ENCODE results near the gene ADGRF4.

ADGRF4 gene

DNA sequence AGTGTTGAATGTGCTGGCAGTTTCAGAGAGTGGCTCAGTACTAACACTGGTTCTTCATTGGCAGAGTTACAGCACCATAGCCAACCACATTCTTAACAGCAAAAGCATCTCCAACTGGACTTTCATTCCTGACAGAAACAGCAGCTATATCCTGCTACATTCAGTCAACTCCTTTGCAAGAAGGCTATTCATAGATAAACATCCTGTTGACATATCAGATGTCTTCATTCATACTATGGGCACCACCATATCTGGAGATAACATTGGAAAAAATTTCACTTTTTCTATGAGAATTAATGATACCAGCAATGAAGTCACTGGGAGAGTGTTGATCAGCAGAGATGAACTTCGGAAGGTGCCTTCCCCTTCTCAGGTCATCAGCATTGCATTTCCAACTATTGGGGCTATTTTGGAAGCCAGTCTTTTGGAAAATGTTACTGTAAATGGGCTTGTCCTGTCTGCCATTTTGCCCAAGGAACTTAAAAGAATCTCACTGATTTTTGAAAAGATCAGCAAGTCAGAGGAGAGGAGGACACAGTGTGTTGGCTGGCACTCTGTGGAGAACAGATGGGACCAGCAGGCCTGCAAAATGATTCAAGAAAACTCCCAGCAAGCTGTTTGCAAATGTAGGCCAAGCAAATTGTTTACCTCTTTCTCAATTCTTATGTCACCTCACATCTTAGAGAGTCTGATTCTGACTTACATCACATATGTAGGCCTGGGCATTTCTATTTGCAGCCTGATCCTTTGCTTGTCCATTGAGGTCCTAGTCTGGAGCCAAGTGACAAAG is 17.0 kb upstream of the ADGRF4 start:
- DNase-seq (ENCODE audit: low read depth), result no peak

DNA sequence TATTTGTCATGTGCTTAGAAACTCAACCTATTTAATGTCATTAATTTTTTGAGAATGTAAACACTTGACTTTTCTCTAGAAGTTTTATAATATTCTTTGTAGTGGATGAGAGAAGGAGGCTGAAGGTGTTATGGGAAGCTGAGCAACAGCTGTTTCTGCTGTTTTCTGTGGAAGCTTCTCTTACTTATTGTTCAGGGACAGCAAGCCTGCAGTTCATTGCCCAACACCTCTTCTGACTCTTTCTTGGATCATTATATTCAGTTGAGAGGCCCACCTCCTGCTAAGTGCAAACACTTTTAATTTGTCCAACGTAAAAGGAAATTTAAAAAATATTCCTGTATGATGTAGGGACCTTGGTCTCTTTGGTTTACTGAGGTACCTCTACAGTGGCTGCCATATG is 12.0 kb upstream of the ADGRF4 start:
- no peak for DNase-seq (ENCODE audit: low read depth)

DNA sequence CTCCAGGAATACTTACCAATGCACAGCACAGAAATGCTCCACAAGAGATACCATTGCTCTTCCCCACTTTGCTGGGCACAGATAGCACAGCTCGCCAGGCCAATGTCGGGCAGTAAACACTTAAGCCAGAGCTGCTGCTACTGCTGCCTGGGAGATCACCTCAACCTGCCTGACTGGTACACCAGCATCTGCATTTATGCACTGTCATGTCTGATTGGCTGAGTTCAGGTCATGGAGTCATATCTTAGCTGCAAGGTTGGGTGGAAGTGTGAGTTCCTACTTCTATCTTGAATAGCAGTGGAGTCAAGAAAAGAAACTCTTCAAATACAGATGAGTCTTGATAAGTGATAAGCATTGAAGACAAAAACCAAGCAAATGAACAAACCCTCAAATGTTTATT is 10.9 kb upstream of the ADGRF4 start:
- DNase-seq (ENCODE audit: low read depth), result no peak

DNA sequence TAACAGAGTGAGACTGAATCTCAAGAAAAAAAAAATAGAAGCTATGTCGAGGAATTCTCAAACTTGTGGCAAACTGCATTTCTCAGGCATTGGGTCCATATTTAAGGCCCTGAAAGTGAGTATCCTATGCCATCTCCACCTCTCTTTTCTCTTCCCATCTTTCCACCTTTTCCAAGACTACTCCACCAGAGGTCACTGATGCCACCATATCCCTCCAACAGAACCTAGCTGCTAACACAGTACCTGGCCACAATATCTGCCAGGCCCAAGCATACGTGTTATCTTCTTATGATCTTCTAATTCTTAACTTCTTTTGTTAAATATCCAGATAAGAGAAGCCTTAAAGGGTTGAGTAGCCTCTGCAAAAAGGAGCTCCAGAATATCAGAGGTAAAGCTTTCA is 8.2 kb upstream of the ADGRF4 start:
- no peak for DNase-seq (ENCODE audit: low read depth)

DNA sequence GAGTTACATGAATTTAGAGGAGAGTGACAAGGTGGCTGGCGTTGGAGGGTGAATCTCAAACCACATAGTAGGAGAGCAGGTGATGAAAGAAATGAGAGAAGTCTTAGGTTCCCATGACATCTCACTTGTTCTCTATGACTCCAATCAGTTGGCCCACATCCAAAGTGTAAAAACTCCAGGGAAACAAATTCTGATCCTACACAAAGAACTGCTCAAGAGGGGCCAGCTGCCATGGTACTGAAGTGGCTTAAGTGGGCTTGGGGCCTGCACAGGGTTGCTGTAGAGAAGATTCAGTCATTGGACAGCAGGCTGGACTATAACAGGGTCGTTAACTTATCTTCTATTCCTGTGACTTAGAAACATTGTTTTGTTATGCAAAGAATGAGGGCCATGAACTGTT is 7.6 kb upstream of the ADGRF4 start:
- DNase-seq (ENCODE audit: low read depth), result no peak

DNA sequence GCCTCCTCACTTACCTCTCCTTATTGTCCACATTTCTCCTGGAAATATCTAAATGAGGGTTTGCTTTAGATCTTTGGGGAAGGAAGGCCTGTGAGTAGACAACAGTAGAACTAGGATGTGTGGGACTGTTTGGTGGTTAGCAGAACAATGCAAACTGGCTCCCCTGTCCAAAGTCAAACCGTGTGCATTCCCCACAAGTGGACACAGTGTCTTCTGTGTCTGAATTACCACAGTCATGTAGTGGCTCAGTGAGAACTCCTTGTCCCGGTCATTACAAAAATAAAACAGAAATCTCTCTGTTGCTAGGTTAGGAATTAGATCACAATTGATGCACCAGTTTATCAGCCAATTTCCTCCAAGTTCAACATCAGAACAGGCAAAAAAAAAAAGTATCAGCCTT is 455 bp upstream of the ADGRF4 start:
- DNase-seq (ENCODE audit: low read depth), result no peak

DNA sequence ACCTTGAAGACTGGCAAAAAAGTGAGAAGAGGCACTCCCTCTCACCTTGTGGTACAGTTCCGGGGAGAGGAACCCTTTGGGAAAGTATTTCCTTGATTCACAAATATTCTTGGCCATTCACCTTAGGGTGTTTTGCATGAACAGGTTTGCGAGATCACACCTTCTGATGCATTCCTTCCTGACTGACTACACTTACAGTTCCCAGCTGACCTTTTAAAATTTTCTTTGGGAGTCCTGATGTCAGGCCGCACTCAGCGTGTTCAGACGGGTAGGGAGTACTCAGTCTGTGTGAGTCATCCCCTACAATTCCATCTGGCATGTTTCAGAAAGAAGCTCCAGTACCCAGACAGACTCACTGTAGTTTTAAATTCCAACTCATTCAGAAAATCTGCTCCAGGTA is 1.7 kb downstream of the ADGRF4 start:
- DNase-seq (ENCODE audit: low read depth), result no peak

DNA sequence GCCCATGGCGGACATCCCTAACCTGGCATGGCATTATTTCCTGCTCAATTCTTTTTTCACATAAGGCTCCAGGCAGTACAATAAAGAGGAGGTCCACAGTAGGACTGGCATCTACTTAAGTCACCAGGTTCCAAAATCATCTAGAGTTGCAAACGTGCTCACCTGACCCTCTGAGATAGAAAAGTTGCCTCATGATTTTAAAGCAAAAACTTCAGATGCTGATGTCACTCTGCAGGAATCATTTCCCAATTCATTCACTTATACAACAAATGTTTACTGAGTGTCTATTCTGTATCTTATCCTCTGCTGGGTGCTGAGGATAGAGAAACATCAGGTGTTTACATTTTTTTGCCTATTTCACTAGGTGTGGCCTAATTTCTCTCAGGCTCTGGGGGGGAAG is 2.2 kb downstream of the ADGRF4 start:
- DNase-seq (ENCODE audit: low read depth), result no peak

DNA sequence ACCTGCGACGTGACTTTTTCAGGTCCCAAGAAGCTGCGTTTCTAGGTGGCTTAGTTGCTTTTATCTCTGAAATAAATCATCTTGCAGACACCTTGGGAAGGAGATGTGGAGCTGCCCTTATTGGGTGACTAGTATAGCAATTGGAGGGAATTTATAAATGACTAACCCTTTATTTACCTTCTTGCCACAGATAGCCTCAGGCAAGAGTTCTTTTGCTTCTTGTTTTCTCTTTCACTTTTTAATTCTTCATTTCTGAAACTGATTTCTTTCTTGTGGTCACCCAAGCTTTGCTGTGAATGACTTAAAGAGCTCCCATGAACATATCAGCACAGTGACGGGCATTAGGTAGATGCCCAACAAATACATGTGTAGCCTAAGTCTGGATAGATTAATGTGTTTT is 3.0 kb downstream of the ADGRF4 start:
- no peak for DNase-seq (ENCODE audit: low read depth)

DNA sequence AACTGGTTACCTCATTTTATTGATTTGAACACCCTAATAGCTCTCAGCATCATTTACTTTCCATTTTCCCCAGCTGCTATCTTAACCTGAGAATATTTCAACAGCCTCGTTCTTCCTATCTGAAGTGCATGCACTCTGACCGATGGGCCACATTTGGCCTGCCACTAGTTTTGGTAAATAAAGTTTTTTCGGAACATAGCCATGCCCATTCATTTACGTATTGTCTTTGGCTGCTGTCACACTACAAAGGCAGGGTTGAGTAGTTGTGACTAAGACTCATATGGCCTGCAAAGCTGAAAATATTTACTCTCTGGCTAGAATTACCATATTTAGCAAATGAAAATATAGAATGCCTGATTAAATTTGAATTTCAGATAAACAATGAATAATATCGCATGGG is 10.8 kb downstream of the ADGRF4 start:
- DNase-seq (ENCODE audit: low read depth), result no peak

DNA sequence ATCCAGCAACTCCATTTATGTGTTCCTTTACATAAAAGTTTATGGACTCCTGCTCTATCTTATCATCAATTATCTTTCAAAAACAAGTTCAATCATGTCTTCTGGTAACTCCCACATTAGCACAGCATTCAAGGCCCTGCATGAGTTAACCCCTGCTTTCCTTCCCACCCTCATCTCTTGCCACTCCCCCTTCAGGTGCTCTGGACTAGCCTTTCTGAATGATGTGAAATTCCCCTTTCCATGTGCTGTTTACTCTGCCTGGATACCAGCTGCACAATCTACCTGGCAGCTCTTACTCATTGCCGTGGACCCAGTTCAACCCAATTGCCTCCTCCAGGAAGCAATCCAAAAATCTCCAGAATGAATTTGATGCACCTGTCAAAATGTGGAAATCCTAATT is 11.9 kb downstream of the ADGRF4 start:
- no peak for DNase-seq (ENCODE audit: low read depth)

DNA sequence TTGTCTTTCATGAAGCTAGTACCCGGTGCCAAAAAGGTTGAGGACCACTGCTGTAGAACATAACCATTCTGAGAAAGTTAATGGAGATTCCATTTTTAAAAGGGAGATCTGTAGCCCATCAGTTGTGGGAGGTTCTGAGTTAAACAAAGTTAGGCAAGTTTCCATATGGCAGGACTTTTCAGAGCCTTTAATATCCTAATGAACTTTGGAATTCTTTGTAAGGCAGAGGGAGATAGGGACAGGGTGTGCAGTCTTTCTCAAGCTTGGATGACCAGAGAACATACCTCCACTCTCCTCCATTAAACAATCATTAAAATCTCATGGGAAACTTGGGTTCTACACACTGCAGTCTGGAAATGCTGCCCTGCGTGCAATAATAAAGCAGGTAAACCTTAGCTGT is 14.8 kb downstream of the ADGRF4 start:
- no peak for DNase-seq (ENCODE audit: low read depth)

DNA sequence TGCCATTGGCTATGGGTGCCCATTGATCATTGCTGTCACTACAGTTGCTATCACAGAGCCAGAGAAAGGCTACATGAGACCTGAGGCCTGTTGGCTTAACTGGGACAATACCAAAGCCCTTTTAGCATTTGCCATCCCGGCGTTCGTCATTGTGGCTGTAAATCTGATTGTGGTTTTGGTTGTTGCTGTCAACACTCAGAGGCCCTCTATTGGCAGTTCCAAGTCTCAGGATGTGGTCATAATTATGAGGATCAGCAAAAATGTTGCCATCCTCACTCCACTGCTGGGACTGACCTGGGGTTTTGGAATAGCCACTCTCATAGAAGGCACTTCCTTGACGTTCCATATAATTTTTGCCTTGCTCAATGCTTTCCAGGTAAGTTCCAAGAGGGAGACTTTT is 16.4 kb downstream of the ADGRF4 start:
- no peak for DNase-seq (ENCODE audit: low read depth)

DNA sequence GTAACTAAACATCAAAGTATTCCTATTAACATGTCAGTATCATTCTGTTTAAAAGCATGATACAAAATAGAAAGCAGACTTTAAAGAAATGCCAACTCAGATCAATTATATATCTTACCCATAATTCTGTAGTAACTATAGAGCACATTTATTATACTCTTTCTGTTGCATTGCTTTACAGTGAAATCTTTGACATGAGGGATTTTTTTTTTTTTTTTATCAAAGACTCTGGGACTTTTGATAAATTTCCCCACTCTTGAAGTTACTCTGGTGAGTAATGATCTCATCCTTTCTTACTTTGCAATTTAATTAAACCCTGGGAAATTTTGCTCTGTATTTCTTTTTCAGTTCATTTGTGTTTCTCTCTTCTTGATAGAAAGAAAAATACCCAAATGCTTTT is 17.4 kb downstream of the ADGRF4 start:
- DNase-seq (ENCODE audit: low read depth), result no peak

DNA sequence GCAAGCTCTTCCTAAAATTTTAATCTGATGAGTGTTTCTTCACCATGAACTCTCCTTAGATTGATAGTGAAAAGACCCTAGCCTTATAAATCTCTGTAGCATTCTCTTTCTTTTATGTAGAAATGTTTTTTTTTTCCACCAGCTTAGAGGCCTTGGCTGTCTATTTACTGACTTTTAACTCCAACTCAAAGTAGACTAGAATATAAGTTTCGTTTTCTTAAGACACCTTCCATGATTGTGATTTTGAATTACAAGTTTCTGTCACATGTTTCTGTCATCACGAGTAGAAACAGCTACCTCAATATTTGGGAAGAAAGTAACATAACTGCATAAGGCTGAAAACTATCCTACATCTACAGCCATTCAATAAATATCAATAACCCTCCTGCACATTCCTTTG is 17.8 kb downstream of the ADGRF4 start:
- no peak for DNase-seq (ENCODE audit: low read depth)

DNA sequence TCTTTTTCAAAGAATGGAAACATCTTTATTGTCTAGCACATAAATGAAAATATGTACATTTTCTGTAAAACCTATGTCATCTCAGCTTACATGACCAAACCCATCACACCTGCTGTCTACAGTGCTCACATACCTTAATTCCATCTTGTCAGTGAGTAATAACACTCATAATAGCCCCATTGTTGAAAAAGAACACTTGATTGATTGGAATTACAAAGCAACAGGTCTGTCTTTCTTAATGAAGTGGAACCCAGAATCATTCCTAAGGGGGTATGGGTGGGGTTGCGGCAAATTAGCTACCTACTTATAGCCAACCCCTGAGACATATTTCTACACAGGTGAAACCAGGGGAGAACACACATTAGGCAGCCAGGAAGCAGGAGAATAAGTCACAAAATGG is 20.2 kb downstream of the ADGRF4 start:
- DNase-seq (ENCODE audit: low read depth), result no peak

DNA sequence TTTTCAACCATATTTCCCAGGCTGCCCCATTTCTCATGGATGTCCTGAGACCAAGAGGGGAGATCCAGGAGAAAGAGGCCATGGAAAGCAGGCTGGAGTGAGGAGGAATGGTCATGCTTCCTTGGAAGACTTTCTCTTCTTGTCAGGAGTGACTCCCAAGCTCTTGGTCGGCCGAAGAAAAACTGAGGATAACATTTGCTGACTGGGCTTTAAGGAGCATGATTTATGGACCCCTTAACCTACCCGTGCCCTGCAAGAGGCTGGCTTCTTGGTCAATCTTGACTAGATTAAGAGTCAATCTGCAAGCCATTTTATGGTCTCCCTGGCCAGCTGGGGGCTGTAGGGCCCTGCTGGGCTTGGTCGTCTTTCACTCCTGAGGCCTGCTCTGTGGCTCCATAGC is 22.8 kb downstream of the ADGRF4 start:
- no peak for DNase-seq (ENCODE audit: low read depth)

DNA sequence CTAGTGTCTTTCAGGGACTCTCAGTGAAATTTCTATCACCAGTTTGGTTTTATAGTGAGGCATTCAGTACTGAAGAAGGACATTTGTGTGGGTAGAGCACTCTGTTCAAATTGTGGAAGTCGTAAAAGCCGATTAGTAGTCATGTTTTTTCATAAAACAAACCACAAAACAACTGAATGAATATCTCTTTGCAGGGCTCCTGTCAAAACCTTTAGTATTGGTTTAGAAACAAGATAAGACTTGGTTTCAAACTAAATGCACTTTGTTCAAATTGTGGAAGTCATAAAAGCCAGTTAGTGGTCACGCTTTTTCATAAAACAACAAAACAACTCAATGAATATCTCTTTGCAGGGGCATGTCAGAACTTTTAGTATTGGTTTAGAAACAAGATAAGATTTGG is 23.8 kb downstream of the ADGRF4 start:
- DNase-seq (ENCODE audit: low read depth), result no peak

DNA sequence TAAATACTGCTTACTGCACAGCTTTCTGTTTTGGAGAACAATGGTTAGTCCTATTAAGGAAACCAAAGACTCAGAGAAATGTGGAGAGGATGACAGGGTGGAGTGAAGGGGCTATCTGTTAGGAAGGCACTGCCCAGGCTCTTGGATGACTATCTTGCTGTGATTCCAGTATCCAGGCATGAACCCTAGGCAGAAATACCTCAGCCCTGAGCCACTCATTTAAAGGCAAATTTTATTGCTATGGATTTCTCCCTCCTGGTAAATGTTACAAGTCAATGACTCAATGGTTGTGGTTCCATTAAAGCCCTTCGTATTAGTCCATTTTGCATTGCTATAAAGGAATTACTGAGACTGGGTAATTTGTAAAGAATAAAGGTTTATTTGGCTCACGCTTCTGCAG is 25.9 kb downstream of the ADGRF4 start:
- DNase-seq (ENCODE audit: low read depth), result no peak

DNA sequence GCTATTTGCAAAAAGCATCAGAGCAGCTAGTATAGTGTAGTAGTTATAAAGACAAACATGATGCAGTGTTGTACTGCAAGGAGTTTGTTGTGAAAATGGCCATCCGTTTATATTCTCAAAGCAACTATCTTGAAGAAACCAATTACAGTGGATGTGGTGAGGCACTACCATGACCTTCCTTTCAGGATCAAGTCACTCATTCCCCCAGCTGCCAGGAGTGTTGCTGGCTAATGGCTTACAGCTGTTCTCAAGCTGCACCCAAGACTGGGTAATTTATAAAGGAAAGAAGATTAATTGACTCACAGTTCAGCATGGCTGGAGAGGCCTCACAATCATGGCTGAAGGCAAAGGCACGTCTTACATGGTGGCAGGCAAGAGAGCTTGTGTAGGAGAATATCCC is 29.0 kb downstream of the ADGRF4 start:
- no peak for DNase-seq (ENCODE audit: low read depth)

DNA sequence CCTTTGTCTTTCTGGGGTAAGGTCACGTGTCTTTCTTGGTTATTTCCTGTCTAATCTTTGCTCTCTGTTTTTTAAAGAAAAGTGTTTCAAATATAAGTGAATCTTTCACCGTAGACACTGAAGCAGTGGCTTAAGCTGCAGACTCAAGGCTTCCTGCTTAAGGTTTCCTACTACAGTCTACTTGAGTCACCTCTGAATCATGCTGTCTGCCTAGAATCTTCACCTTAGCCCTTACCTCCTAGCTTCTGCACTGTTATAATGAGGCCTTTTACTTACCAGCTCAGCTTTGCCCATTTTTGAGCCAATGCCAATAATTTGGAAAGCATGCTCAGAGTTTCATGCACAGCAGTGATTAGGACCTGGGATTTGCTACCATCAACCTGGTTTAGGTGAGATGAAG is 30.6 kb downstream of the ADGRF4 start:
- no peak for DNase-seq (ENCODE audit: low read depth)

DNA sequence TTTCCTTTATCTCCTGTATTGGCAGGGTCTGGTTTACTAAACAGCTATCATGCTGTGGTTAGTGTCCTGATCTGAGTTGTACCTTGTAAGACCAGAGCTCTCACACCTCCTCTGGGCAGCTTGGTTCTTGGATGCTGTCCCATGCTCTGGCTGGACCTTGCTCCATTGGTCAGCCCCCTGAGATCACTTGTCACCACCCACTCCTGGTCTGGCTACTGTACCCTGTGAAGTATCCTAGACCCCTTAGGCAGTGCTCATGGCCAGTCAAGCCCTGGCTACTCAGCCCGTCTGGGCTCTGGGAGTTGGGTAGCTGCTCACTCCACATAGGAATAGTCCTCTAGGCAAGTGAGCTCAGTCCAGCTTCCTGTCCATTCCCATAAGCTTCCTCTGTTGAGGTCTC is 31.1 kb downstream of the ADGRF4 start:
- no peak for DNase-seq (ENCODE audit: low read depth)

DNA sequence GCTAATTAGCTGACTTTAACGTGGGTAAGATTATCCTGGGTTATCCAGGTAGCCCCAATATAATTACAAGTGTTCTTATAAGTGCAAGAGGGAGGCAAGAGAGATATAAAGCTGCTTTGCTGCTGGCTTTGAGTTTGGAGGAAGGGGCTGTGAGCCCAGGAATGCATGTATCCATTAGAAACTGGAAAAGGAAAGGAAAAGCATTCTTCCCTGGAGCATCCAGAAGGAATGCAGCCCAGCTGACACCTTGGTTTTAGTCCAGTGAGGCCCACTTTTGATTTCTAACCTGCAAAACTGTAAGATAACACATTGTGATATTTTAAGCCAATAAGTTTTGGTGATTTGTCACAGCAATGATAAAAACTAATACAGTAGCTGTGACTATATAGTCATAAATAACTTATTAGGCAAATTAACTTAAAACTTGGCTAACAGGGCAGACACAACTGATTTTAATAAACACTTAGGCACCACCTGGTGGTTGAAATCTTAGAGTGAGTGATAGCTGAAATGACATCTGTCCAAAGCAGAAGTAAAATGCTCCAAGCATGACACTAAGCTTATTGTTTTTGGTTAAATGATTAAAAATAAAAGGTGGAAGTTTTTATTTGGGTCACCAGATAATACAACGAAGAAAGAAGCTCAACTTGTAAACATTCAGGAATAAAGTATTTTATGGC is 35.6 kb downstream of the ADGRF4 start:
- no peak for DNase-seq (ENCODE audit: low read depth)

DNA sequence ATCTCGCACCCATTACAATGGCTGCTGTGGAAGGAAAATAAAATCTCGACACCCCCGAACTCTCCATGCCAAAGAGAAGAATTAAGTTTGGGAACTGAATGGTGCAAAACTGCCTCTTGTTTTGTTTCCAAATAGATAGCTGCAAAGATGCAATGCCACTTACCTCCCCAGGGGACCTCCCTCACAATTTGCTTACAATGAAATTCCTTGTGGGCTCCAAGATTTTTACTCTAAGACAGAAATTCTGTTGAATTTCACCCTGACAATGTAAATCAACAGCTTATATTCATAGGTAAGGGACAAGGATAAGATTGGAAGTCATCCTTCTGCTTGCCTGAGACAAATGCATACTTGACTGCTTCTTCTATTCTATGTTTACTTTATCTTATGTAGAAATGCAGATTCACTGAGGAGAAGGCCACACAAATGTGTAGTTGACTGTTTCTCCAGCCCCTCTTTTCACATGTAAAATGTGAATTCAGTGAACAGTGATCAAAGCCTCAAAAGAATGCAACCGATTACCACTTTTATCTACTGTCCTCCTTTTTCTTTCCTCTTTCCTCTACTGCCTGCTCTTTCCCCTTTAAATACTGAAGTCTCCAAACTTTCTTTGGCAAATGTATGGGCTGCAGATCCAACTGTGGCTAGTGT is 36.6 kb downstream of the ADGRF4 start:
- DNase-seq (ENCODE audit: low read depth), result no peak

Data from fibroblast of gingiva (primary cell).